Activated naive CD4-positive, alpha-beta T cell treated with anti-CD3 and anti-CD28 coated beads, Interleukin-2, amount 10 ng/mL, durations not matched to agents 5 hours and 36 hours (primary cell): Measurements from ENCODE around the gene BLMH. TPM values are rescaled to one million over a fixed set of nuclear protein-coding genes. Genes with fewer than 3 reads are reported as not detected.

ENCODE experiments used
- total RNA-seq, 2 experiments: library from RNA; stranded (reverse); gene quantifications; one replicate each; pipeline ENCODE4 v1.2.3, GENCODE V29; 2021

The BLMH gene
- 10 to 100 TPM; 47.9 to 49.1 TPM for total RNA-seq

DNA sequence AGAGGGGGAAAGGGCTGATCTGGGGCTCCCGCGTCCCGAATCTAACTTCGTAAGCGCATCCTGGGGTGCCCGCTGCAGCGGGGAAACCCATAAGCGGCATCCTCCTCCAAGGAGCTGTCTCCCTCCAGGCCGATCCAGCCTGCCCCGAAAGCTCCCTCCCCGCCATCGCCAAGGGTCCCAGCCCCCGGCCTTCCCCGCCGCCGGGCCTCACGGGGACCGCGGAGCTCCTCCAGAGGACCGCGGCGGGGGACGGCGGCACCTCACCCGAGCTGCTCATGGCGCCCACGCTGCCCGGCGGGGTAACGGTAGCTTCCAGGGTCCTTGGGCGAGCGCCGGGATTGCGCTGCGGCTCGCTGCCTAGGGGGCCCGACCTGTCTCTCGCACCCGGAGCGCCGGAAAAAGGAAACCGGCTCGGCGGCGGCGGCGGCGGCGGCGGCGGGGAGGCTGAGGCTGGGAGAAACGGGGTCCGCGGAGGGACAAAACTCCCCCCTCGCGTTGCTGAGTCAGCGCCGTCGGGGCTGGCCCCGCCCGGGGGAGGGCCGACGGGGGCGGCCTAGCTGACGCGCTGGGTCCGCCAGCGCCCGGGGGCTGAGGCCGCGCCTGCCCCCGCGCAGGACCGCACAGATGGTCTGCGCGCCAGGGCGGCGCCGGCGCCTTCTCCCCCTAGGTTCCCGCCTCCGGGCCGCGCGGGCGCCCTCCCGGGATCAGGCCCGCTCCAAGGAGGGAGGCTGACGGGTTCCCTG, at the start of gene BLMH:
Gene BLMH (minus strand): TSS at position 402 of the 743 bp plus-strand sequence. CDS start 125 bp downstream, at position 277.

GRCh38 chr17:30333503-30334360, 42.0 kb upstream of the BLMH start, which contains the start of gene TMIGD1:
Gene TMIGD1 (minus strand): TSS chr17:30334057. CDS start chr17:30332133, 1,924 bp downstream.

DNA sequence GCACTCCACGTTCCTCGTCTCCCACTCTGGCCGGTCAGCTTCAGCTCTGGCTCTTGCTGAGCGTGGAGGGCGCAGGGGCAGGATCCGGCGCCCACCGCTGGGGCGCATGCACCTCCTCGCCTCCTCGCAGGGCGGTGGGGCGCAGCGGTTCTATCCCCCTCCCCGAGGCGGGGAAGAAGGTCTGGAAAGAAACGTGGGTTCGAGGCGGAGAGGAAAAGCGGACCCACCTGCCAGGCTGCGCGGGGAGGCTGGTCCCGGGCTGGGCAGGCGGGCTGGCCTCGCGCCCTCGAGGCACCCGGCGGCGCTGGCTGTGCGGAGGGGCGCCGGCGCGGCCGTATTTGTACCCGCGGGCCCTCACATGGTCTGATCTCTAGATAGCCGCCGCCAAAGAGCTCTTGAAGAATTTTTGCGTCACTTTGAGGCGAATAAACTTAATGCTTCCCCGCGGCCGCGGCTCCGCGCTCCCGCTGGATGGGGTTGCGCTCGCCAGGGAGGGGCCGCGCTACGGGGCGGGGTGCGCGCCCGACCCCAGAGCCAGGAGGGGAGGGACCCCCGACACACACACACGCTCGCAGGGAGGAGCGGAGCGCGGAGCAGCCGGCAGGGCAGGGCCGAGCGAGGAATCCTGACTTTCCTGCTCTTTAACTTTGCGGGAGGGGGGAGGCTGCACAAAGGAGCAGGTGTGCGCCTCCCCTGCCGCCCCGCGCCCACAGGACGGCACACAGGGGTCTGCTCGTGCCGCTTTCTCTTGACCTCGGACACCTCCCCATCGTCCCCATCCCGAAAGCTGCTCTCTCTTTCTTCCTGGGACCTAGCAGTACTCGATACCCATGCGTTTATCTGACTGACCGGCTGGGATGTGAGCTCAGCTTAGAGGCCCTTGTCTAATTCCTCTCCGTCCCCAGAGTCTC, 56.1 kb downstream of the BLMH start, which contains the start of gene SLC6A4:
Gene SLC6A4 (minus strand): TSS at position 312 of the 911 bp plus-strand sequence. CDS start 13,739 bp downstream, outside the sequence.

Other genes with a start within 250 kb of the BLMH start
- 10 to 100 TPM; 20.7 to 22.8 TPM for gene NSRP1, start 175.1 kb downstream of the BLMH start, total RNA-seq
- gene SLC6A4, start 56.2 kb downstream of the BLMH start, total RNA-seq = not detected
- gene TMIGD1, start 42.1 kb upstream of the BLMH start, total RNA-seq = not detected
- gene CPD, start 87.0 kb upstream of the BLMH start, total RNA-seq = 10 to 100 TPM; 19.2 to 20.2 TPM
- gene GOSR1, start 185.5 kb upstream of the BLMH start, total RNA-seq = 10 to 100 TPM; 38.4 to 41.3 TPM